Neuronal stem cell (in vitro differentiated cells): ENCODE data around the gene AGPAT1.
A peak's percentile ranks its signal among the peaks of the same experiment; 100 is the strongest.
"Not testable (repeated sequence)": the region's sequence is repeated elsewhere in the genome, so short reads cannot be mapped to it uniquely, and the experiment has no call there.

Experiments used
- DNase-seq: peaks from one replicate; pipeline ENCODE4 v3.0.0-alpha.2; 2013; ENCODE audit warnings: low spot score
- H2AFZ ChIP-seq: one replicate; pipeline ENCODE4 v1.6.1; 2013; ENCODE audit warnings: mild to moderate bottlenecking, low read length, inconsistent platforms
- H2AK5ac ChIP-seq: 2 replicates; pipeline ENCODE4 v1.6.1; 2013; ENCODE audit warnings: low read depth, mild to moderate bottlenecking, inconsistent platforms, low read length, moderate library complexity, mixed read lengths
- H2BK120ac ChIP-seq: 2 replicates; pipeline ENCODE4 v1.6.1; 2013; ENCODE audit warnings: low read depth, mild to moderate bottlenecking, inconsistent platforms, low read length, moderate library complexity, mixed read lengths
- H2BK12ac ChIP-seq: one replicate; pipeline ENCODE4 v1.6.1; 2013; ENCODE audit warnings: low read length, inconsistent platforms
- H2BK15ac ChIP-seq: 2 replicates; pipeline ENCODE4 v1.6.1; 2013; ENCODE audit warnings: mild to moderate bottlenecking, low read length, inconsistent platforms, mixed read lengths
- H2BK5ac ChIP-seq: one replicate; pipeline ENCODE4 v1.6.1; 2013; ENCODE audit warnings: inconsistent platforms, mild to moderate bottlenecking, low read length, moderate library complexity
- H3K14ac ChIP-seq: one replicate; pipeline ENCODE4 v1.6.1; 2013; ENCODE audit warnings: low read length, inconsistent platforms
- H3K18ac ChIP-seq: 2 replicates; pipeline ENCODE4 v1.6.1; 2013; ENCODE audit warnings: low read length, inconsistent platforms
- H3K23ac ChIP-seq: 2 replicates; pipeline ENCODE4 v1.6.1; 2013; ENCODE audit warnings: low read depth, mild to moderate bottlenecking, mixed read lengths, low read length, inconsistent platforms; ENCODE audit not compliant: poor library complexity
- H3K27ac ChIP-seq: replicated peaks from 3 replicates; pipeline ENCODE4 v1.5.1; 2013; ENCODE audit warnings: low read length, inconsistent platforms
- H3K27me3 ChIP-seq, 3 experiments: 2 replicates each; pipeline ENCODE4 v1.6.1; 2013; ENCODE audit warnings: low read length in 3 of 3, mild to moderate bottlenecking in 2 of 3, inconsistent platforms in 1 of 3, low read depth in 1 of 3, mixed read lengths in 1 of 3, moderate library complexity in 1 of 3; ENCODE audit not compliant: control insufficient read depth in 3 of 3, insufficient read depth in 3 of 3
- H3K36me3 ChIP-seq, 2 donors: replicated peaks in 1 of 2; 2 replicates each; pipeline ENCODE4 v1.6.1; 2013; ENCODE audit warnings: low read length in 2 of 2; ENCODE audit not compliant: control insufficient read depth in 2 of 2, insufficient read depth in 2 of 2
- H3K4ac ChIP-seq: 2 replicates; pipeline ENCODE4 v1.6.1; 2013; ENCODE audit warnings: inconsistent platforms, mild to moderate bottlenecking, low read length, moderate library complexity
- H3K4me1 ChIP-seq, 2 donors: 1 replicate in 1 of 2; 2 replicates in 1 of 2; pipeline ENCODE4 v1.6.1; 2013; ENCODE audit warnings: low read length in 2 of 2, low read depth in 1 of 2; ENCODE audit not compliant: control insufficient read depth in 2 of 2, insufficient read depth in 1 of 2
- H3K4me2 ChIP-seq: one replicate; pipeline ENCODE4 v1.6.1; 2013; ENCODE audit warnings: mild to moderate bottlenecking, low read length, inconsistent platforms; ENCODE audit not compliant: insufficient read depth, poor library complexity, severe bottlenecking
- H3K4me3 ChIP-seq, 2 donors: 2 replicates each; pipeline ENCODE4 v1.5.1; 2013; ENCODE audit warnings: low read length in 2 of 2, mild to moderate bottlenecking in 2 of 2, inconsistent platforms in 1 of 2, moderate library complexity in 1 of 2
- H3K79me1 ChIP-seq: one replicate; pipeline ENCODE4 v1.6.1; 2013; ENCODE audit warnings: low read depth, mild to moderate bottlenecking, inconsistent platforms, low read length, moderate library complexity
- H3K9ac ChIP-seq: one replicate; pipeline ENCODE4 v1.6.1; 2013; ENCODE audit warnings: mild to moderate bottlenecking, low read depth, low read length, inconsistent platforms; ENCODE audit not compliant: poor library complexity
- H3K9me3 ChIP-seq, 2 donors: replicated peaks in 1 of 2; 2 replicates each; pipeline versions ENCODE3 to v1.6.1; 2013; ENCODE audit warnings: low read length in 2 of 2, mild to moderate bottlenecking in 2 of 2, inconsistent platforms in 1 of 2, low read depth in 1 of 2, mixed read lengths in 1 of 2, moderate library complexity in 1 of 2; ENCODE audit not compliant: control insufficient read depth in 2 of 2, insufficient read depth in 1 of 2
- H4K8ac ChIP-seq: one replicate; pipeline ENCODE4 v1.6.1; 2013; ENCODE audit warnings: low read depth, mild to moderate bottlenecking, inconsistent platforms, low read length, moderate library complexity
- H4K91ac ChIP-seq: one replicate; pipeline ENCODE4 v1.6.1; 2013; ENCODE audit warnings: low read length, low read depth, mild to moderate bottlenecking, inconsistent platforms; ENCODE audit not compliant: poor library complexity
- WGBS, 2 donors: extraction: QIAGEN DNeasy Blood & Tissue Kit; methylation state at CpG; one replicate each; pipeline ENCODE4 v1.1.7; 2013; ENCODE audit warnings: missing lambda C conversion rate in 2 of 2, mixed read lengths in 1 of 2; ENCODE audit not compliant: insufficient read length in 2 of 2, insufficient replicate concordance in 1 of 2; ENCODE audit errors: extremely low coverage in 2 of 2; 5-methylcytosine and 5-hydroxymethylcytosine counted together

The AGPAT1 gene

GRCh38 chr6:32212076-32212760 lies 36.3 kb upstream of the AGPAT1 start:
- H2BK15ac ChIP-seq, result peak overlapping the region; percentile 59
- peaks cover 0 to 18% (median 0%) of the 10 kb centered on the region in 3 experiments for H3K27me3 ChIP-seq
- no peak overlapping the region for H2BK12ac ChIP-seq
- no peak overlapping the region for H2BK5ac ChIP-seq
- no peaks in the 10 kb centered on the region for H3K36me3 ChIP-seq
- no peak overlapping the region for H3K23ac ChIP-seq
- H3K79me1 ChIP-seq, result no peaks in the 10 kb centered on the region
- H2BK120ac ChIP-seq, result no peak overlapping the region
- no peak overlapping the region for H3K4ac ChIP-seq
- H3K9me3 ChIP-seq, result no peaks in the 10 kb centered on the region
- no peak overlapping the region for H3K27ac ChIP-seq
- H3K14ac ChIP-seq, result no peak overlapping the region
- no peak for DNase-seq
- H2AK5ac ChIP-seq, result peak overlapping the region; percentile 88
- no peak overlapping the region for H4K8ac ChIP-seq
- no peaks in the 10 kb centered on the region for H3K4me1 ChIP-seq
- peak overlapping the region; percentile 19 for H3K18ac ChIP-seq
- no peak overlapping the region for H3K9ac ChIP-seq
- H3K4me2 ChIP-seq, result no peak overlapping the region
- H4K91ac ChIP-seq, result no peak overlapping the region
- WGBS, 2 donors, result no CpG with 5 or more reads among the region's 12 CpGs
- H3K4me3 ChIP-seq, result no peak overlapping the region
- H2AFZ ChIP-seq, result no peak overlapping the region

- peaks cover 0 to 18% (median 0%) of the 10 kb centered on the region in 3 experiments for H3K27me3 ChIP-seq
- H2BK15ac ChIP-seq, H3K9me3 ChIP-seq, H2BK5ac ChIP-seq, H4K8ac ChIP-seq, H3K79me1 ChIP-seq, H3K23ac ChIP-seq, H2AK5ac ChIP-seq, H3K14ac ChIP-seq, H4K91ac ChIP-seq, H3K4me1 ChIP-seq, H2BK12ac ChIP-seq, H3K4me2 ChIP-seq, H3K9ac ChIP-seq, H3K4ac ChIP-seq, H3K4me3 ChIP-seq, H3K36me3 ChIP-seq, H3K18ac ChIP-seq, H2BK120ac ChIP-seq, H2AFZ ChIP-seq, H3K27ac ChIP-seq, DNase-seq: not testable (repeated sequence)
- WGBS, 2 donors, result no CpG with 5 or more reads among the region's 4 CpGs
These were observed 35.5 kb upstream of the AGPAT1 start for GRCh38 chr6:32211432-32211831.

- no peak overlapping the region for H3K4me2 ChIP-seq
- H3K9ac ChIP-seq, result no peak overlapping the region
- no peaks in the 10 kb centered on the region for H3K36me3 ChIP-seq
- H3K14ac ChIP-seq, result no peak overlapping the region
- no peak overlapping the region for H2AK5ac ChIP-seq
- no peak overlapping the region for H3K18ac ChIP-seq
- no peaks in the 10 kb centered on the region for H3K4me1 ChIP-seq
- no peak overlapping the region for H2BK120ac ChIP-seq
- H3K79me1 ChIP-seq, result no peaks in the 10 kb centered on the region
- no peak overlapping the region for H4K91ac ChIP-seq
- peaks cover 0 to 14% (median 0%) of the 10 kb centered on the region in 3 experiments for H3K27me3 ChIP-seq
- H4K8ac ChIP-seq, result no peak overlapping the region
- H3K23ac ChIP-seq, result no peak overlapping the region
- H2BK5ac ChIP-seq, result no peak overlapping the region
- no peak overlapping the region for H3K4me3 ChIP-seq
- WGBS, 2 donors, result no CpG with 5 or more reads among the region's 5 CpGs
- H2AFZ ChIP-seq, result no peak overlapping the region
- H3K9me3 ChIP-seq, result no peaks in the 10 kb centered on the region
- no peak overlapping the region for H2BK12ac ChIP-seq
- H2BK15ac ChIP-seq, result no peak overlapping the region
- DNase-seq, result no peak
- H3K27ac ChIP-seq, result no peak overlapping the region
- no peak overlapping the region for H3K4ac ChIP-seq
These were observed 34.3 kb upstream of the AGPAT1 start for GRCh38 chr6:32210191-32210601.

GRCh38 chr6:32208996-32209395 lies 33.1 kb upstream of the AGPAT1 start:
- Histone ChIP-seq H3K14ac (no peak overlapping the region), H4K8ac (no peak overlapping the region), H2BK12ac (no peak overlapping the region), H3K9ac (no peak overlapping the region), H3K4me1 (peaks cover 0 to 2% of the 10 kb centered on the region in 2 donors), H2BK120ac (no peak overlapping the region), H3K23ac (no peak overlapping the region), H3K36me3 (no peaks in the 10 kb centered on the region), H4K91ac (no peak overlapping the region), H2AFZ (no peak overlapping the region), H3K27me3 (peaks cover 0 to 9% (median 0%) of the 10 kb centered on the region in 3 experiments), H2AK5ac (no peak overlapping the region), H3K18ac (no peak overlapping the region), H3K9me3 (no peaks in the 10 kb centered on the region), H3K27ac (no peak overlapping the region), H3K4ac (no peak overlapping the region), H3K79me1 (no peaks in the 10 kb centered on the region), H3K4me2 (no peak overlapping the region), H3K4me3 (no peak overlapping the region), H2BK5ac (no peak overlapping the region), H2BK15ac (no peak overlapping the region)
- no peak for DNase-seq
- WGBS, 2 donors, result no CpG with 5 or more reads among the region's 1 CpG
